GM10266 (cell line): ENCODE data around the gene SQSTM1.
A peak's percentile ranks its signal among the peaks of the same experiment; 100 is the strongest.

Source experiments
- DNase-seq: peaks from one replicate; pipeline ENCODE4 v3.0.0; 2012; ENCODE audit errors: extremely low spot score
- CTCF ChIP-seq: IDR thresholded peaks from 2 replicates; pipeline ENCODE4 v1.5.1; 2012; ENCODE audit warnings: mild to moderate bottlenecking, low read depth; ENCODE audit not compliant: control insufficient read depth, insufficient read depth; ENCODE audit errors: missing control alignments

SQSTM1 gene

DNA sequence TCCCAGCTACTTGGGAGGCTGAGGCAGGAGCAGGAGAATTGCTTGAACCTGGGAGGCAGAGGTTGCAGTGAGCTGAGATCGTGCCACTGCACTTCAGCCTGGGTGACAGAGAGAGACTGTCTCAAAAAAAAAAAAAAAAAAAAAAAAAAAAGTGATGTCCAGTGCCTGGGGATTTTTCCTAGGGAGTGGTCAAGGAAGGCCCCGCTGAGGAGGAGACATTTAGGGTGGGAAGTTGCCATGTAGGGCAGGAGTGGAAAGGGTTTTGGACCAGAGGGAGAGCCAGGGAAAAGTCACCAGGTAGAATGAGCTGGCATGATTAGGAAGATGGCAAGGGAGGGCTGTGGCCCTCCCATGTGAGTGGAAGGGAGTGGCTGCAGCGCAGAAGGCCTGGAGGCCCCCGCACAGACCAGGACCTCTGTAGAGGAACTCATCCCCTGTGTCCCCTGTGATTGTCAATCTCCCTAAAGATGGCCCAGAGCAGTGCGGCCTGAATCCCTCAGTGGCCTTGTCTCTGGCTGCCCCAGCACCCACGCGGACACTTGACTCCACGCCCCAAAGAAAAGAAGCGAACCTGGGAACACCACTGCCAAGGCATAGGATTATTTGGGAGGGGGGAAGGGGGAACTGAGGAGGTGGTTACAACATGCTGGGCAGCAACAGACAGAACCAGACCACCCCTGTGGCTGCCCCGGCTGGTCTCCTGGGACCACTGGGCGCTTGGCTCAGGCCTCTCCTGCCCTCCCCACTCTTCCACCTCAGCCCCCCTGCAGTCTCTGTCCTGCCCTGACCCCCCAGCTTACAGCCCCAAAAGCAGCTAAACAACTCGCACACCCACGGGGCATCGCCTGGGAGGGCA lies 2.6 kb upstream of the SQSTM1 start:
- TF ChIP-seq CTCF: no peak

DNA sequence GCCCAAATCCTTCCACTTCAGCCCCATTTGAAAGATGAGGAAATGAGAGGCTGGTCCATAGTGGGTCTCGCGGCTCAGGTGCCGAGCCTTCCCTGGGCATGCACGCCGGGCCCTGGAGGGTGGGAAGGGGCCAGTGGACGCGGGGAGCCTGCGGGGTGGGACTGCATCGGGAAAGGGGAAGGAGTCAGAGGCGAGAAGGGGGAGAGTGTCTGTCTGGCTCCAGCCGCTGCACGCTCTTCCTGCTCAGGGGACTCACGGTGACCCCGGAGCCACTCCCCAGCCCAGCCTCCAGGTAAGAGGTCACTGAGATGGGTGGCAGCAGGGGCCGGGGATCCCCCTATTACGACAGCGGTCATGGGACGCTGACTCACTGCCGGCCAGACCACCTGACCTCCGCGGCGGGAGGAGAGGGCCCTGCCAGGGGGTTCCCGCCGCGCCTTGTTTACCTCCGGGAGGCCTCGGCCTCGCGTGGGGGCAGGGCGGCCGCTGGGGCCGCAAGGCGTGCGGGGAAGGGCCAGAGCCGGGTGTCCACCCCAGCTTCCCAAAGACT lies 1.9 kb upstream of the SQSTM1 start:
- DNase-seq: peak; percentile 98
- no peak for TF ChIP-seq CTCF

More for the DNA sequence above, 2.6 kb upstream of the SQSTM1 start:
- no peak for DNase-seq

DNA sequence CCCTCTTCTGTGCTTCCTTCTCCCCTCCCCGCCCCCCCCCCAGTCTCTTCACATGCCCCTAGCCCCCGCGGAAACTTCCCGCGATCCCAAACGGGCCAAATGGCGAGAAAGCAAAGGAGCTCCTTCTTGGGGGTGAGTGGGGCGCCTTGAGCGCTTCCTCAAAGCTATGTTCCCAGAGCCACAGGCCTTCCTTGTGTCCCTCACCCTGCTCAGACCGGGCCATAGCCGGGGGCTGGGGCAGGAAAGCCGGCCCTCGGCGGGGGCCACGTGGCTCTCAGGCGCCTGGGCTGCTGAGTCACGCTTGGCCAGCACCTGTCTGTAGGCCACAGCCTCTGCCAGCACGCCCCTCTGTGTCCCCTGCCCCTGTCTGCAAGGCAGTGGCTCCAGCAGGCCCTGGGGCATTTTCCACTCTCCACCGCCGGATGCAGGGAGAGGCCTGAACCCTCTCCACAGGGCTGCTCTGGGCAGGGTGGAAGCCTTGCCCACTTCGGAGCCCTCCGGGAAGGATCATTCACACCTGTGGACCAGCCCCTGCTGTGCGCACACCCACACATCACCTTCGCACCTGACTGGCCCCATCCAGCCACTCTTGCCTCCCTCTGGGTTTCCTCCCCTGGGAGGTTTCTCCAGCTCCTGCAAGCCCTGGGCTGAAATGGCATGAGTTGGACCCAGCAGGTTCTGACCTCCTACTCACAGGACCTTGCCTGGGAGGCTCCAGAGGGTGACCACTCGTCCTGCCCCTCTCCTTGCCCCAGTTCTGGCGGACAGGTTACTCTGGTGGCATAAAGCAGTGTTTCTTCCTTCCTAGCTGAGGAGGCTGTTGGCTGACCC lies 1.2 kb upstream of the SQSTM1 start:
- peak; percentile 73 for DNase-seq
- no peak for TF ChIP-seq CTCF

GRCh38 chr5:179820127-179820482 lies 600 bp upstream of the SQSTM1 start:
- TF ChIP-seq CTCF: no peak

GRCh38 chr5:179821298-179822058 lies 773 bp downstream of the SQSTM1 start:
- DNase-seq: peak; percentile 95
- TF ChIP-seq CTCF: no peak

More at GRCh38 chr5:179820127-179820482, 600 bp upstream of the SQSTM1 start:
- no peak for DNase-seq

GRCh38 chr5:179822059-179822432 lies 1.3 kb downstream of the SQSTM1 start:
- no peak for TF ChIP-seq CTCF
- DNase-seq: no peak
